Stimulated activated effector memory CD8-positive, alpha-beta T cell treated with anti-CD3 and anti-CD28 coated beads, Interleukin-12 subunit alpha, Interleukin-12 subunit beta, amount 100 ng/mL, for 72 hours (primary cell): Measurements from ENCODE around the gene ITSN1.
A peak's percentile ranks its signal among the peaks of the same experiment; 100 is the strongest.
"Not testable (repeated sequence)": the region's sequence is repeated elsewhere in the genome, so short reads cannot be mapped to it uniquely, and the experiment has no call there.

Experiments
- ATAC-seq: fragments of 150-1000 bp; cut with Tn5 transposase; 2 replicates; pipeline ENCODE4 v1.10.0; 2021
- DNase-seq, 2 donors: peaks; one replicate each; pipeline ENCODE4 v3.0.0; 2021 to 2022; ENCODE audit warnings: low spot score in 2 of 2
- H3K27ac Mint-ChIP-seq: one replicate; pipeline ENCODE4 v1.8.0; 2022; ENCODE audit warnings: mild to moderate bottlenecking, mixed read lengths
- H3K36me3 Mint-ChIP-seq: one replicate; pipeline ENCODE4 v1.8.0; 2022; ENCODE audit warnings: mild to moderate bottlenecking, mixed read lengths
- H3K4me1 Mint-ChIP-seq: one replicate; pipeline ENCODE4 v1.8.0; 2022; ENCODE audit warnings: mixed read lengths
- H3K4me3 Mint-ChIP-seq: one replicate; pipeline ENCODE4 v1.8.0; 2022; ENCODE audit warnings: mild to moderate bottlenecking, mixed read lengths
- H3K9me3 Mint-ChIP-seq: one replicate; pipeline ENCODE4 v1.8.0; 2022; ENCODE audit warnings: mixed read lengths

ITSN1 gene

GRCh38 chr21:33663241-33663640, 20.9 kb downstream of the ITSN1 start:
- ATAC-seq: no peak

DNA sequence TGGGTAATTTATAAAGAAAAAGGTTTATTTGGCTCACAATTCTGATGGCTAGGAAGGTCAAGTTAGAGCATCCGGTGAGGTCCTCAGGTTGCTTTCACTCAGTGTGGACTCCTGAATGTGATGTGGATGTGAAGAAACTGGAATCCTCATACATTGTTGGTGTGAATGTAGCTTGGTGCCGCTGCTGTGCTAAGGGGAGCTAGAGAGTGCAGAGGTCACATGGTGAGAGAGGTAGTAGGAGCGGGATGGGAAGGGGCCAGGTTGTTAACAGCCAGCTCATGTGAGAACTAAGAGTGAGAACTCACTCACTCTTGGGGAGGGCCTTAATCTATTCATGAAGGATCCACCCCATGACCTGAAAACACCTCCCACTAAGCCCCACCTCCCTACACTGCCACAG, 21.8 kb downstream of the ITSN1 start:
- Mint-ChIP-seq H3K27ac (no peak overlapping the region), H3K4me1 (no peaks in the 10 kb centered on the region)

More at GRCh38 chr21:33663241-33663640, 20.9 kb downstream of the ITSN1 start:
- H3K9me3 Mint-ChIP-seq: no peaks in the 10 kb centered on the region
- no peaks in the 10 kb centered on the region for H3K4me1 Mint-ChIP-seq
- H3K4me3 Mint-ChIP-seq: no peak overlapping the region
- no peak for DNase-seq
- H3K36me3 Mint-ChIP-seq: no peaks in the 10 kb centered on the region
- H3K27ac Mint-ChIP-seq: no peak overlapping the region

GRCh38 chr21:33666153-33666552, 23.9 kb downstream of the ITSN1 start:
- Mint-ChIP-seq H3K4me3 (no peak overlapping the region), H3K27ac (no peak overlapping the region), H3K9me3 (no peaks in the 10 kb centered on the region), H3K36me3 (no peaks in the 10 kb centered on the region), H3K4me1 (no peaks in the 10 kb centered on the region)
- ATAC-seq: no peak
- DNase-seq: no peak

More for the DNA sequence above, 21.8 kb downstream of the ITSN1 start:
- no peak for DNase-seq
- no peaks in the 10 kb centered on the region for H3K36me3 Mint-ChIP-seq
- no peak overlapping the region for H3K4me3 Mint-ChIP-seq
- no peak for ATAC-seq
- no peaks in the 10 kb centered on the region for H3K9me3 Mint-ChIP-seq

DNA sequence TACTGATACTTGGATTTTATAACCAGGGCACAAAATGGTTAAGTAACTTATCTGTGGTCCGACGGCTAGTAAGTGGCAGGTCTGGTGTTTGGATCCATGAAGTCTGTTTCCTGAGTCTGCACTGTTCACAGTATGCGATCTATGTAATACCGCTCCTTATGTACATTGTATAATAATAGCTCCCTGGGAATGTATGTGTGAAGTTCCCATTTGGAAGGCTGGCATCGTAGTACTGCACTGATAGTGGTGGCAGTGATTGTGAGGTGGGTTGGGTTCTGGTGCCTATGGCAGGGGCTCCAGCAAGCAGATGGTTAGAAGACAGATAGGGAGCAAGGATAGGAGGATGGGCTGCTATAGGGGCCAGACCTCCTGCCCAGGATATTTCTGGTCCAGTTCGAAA, 25.3 kb downstream of the ITSN1 start:
- Mint-ChIP-seq H3K9me3 (no peaks in the 10 kb centered on the region), H3K27ac (no peak overlapping the region), H3K36me3 (no peaks in the 10 kb centered on the region), H3K4me3 (no peak overlapping the region), H3K4me1 (no peaks in the 10 kb centered on the region)
- DNase-seq (no peak), ATAC-seq (no peak)

GRCh38 chr21:33668180-33668579, 25.9 kb downstream of the ITSN1 start:
- Mint-ChIP-seq H3K4me3 (no peak overlapping the region), H3K27ac (no peak overlapping the region), H3K36me3 (no peaks in the 10 kb centered on the region), H3K4me1 (no peaks in the 10 kb centered on the region), H3K9me3 (no peaks in the 10 kb centered on the region)
- no peak for ATAC-seq
- DNase-seq: no peak

DNA sequence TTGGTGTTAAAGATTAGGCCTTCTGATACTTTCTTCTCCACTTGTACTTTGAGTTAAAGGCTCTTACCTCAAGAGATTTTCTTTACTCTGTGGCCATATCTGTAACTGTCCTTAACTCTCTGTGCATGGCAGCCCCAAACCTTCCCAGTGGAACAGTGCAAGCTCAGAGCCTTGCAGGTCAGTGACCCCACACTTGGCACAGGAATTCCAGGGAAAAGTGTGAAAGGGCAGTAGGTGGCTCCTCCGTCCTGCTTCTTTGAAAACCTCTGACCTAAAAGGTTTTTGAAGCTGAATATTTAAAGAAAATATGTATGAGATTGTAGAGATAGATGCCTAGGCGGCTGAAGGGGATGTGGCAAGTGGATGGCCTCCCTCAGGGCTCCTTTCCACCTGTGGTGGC, 26.3 kb downstream of the ITSN1 start:
- Mint-ChIP-seq H3K4me1 (no peaks in the 10 kb centered on the region), H3K9me3 (no peaks in the 10 kb centered on the region), H3K4me3 (no peak overlapping the region), H3K36me3 (no peaks in the 10 kb centered on the region), H3K27ac (no peak overlapping the region)
- DNase-seq (no peak), ATAC-seq (no peak)

GRCh38 chr21:33670076-33670978, 28.0 kb downstream of the ITSN1 start:
- H3K4me3 Mint-ChIP-seq: no peak overlapping the region
- no peaks in the 10 kb centered on the region for H3K36me3 Mint-ChIP-seq
- ATAC-seq (no peak), DNase-seq (no peak)
- H3K4me1 Mint-ChIP-seq: no peaks in the 10 kb centered on the region
- no peak overlapping the region for H3K27ac Mint-ChIP-seq
- no peaks in the 10 kb centered on the region for H3K9me3 Mint-ChIP-seq

DNA sequence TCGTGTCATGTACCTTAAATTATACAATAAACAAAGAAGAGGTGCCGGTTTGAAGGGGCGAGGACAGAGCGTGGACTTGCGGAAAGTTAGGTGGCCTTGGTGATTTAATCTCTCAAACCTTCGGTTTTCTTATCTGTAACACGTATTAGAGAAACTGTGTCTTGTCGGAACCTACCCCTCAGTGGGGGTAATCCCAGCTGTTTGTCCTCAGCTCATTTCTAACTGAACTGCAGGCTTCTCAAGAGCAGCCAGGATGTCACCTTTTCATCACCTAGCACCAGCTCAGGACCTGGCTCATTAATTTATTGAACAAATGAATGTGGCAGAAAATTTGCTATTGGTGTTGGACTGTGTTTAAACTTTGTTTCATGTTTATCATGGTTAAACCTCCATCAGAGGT, 31.2 kb downstream of the ITSN1 start:
- no peak overlapping the region for H3K4me3 Mint-ChIP-seq
- no peaks in the 10 kb centered on the region for H3K4me1 Mint-ChIP-seq
- no peak for ATAC-seq
- no peaks in the 10 kb centered on the region for H3K9me3 Mint-ChIP-seq
- DNase-seq: no peak
- H3K27ac Mint-ChIP-seq: no peak overlapping the region
- H3K36me3 Mint-ChIP-seq: no peaks in the 10 kb centered on the region

DNA sequence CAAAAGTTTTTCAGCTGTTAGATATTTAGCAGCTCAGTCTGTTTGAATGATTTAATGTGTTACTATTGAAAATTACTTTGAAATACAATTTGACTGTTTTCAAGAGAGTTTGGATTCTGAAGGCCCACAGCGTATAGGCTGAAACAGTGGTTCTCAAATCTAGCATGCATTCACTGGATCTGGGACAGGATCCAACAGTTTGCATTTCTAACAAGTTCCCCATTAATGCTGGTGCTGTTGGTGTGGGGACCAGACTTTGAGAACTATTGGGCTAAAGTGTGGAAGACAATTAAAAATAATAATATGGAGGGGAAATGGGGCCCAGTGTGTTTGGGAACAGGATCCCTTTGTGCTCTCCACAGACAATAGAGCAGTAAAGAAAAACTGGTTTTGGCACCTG, 31.9 kb downstream of the ITSN1 start:
- DNase-seq (no peak), ATAC-seq (no peak)
- H3K4me1 Mint-ChIP-seq: no peaks in the 10 kb centered on the region
- H3K9me3 Mint-ChIP-seq: no peaks in the 10 kb centered on the region
- H3K36me3 Mint-ChIP-seq: no peaks in the 10 kb centered on the region
- H3K4me3 Mint-ChIP-seq: no peak overlapping the region
- H3K27ac Mint-ChIP-seq: no peak overlapping the region

- not testable (repeated sequence) for H3K9me3 Mint-ChIP-seq, H3K4me1 Mint-ChIP-seq, ATAC-seq, H3K4me3 Mint-ChIP-seq, DNase-seq, H3K27ac Mint-ChIP-seq, H3K36me3 Mint-ChIP-seq
Measured at GRCh38 chr21:33676666-33677065, 34.4 kb downstream of the ITSN1 start.

DNA sequence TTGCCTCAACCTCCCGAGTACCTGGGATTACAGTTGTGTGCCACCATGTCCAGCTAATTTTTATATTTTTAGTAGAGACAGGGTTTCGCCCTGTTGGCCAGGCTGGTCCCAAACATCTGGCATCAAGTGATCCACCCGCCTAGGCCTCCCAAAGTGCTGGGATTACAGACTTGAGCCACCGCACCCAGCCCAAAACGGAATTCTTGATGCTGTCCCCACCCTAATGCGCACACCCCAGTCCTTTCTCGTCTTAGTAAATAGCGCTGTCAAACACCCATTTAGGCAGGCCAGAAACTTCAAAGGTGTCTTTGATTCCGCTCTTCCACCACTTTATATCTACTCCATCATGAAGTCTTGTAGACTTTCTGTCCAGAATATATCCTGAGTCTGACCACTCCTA, 35.1 kb downstream of the ITSN1 start:
- H3K4me3 Mint-ChIP-seq: no peak overlapping the region

DNA sequence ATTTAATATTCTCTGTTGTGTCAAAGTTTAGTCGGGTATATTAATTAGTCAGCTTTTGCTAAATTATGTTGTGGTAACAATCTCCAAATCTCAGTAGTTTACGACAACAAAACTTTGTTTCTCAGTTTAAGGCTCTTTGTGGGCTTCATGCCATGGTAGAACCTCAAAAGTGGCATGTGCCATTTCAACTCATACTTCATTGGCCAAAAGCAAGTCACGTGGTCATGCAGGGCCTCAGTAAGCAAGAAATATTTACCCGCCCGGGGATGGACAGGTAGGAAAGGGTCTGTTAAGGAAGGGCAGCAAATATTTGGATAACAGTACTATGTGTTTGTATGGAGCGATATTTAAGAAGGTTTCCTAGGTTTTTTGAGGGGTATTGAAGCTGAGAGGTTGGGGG, 38.6 kb downstream of the ITSN1 start:
- Mint-ChIP-seq H3K4me1 (no peaks in the 10 kb centered on the region), H3K9me3 (no peaks in the 10 kb centered on the region), H3K27ac (no peak overlapping the region), H3K36me3 (no peaks in the 10 kb centered on the region), H3K4me3 (no peak overlapping the region)
- DNase-seq: peak in 1 of 2 donors; percentile 39
- no peak for ATAC-seq

More for the DNA sequence above, 35.1 kb downstream of the ITSN1 start:
- no peaks in the 10 kb centered on the region for H3K4me1 Mint-ChIP-seq
- H3K27ac Mint-ChIP-seq: no peak overlapping the region
- DNase-seq (no peak), ATAC-seq (no peak)
- H3K9me3 Mint-ChIP-seq: no peaks in the 10 kb centered on the region
- H3K36me3 Mint-ChIP-seq: no peaks in the 10 kb centered on the region

- Mint-ChIP-seq H3K4me1 (no peaks in the 10 kb centered on the region), H3K9me3 (no peaks in the 10 kb centered on the region), H3K4me3 (no peak overlapping the region), H3K36me3 (no peaks in the 10 kb centered on the region), H3K27ac (no peak overlapping the region)
- DNase-seq: no peak
- no peak for ATAC-seq
Measured at GRCh38 chr21:33682992-33683627, 40.8 kb downstream of the ITSN1 start.

GRCh38 chr21:33684068-33684467, 41.8 kb downstream of the ITSN1 start:
- ATAC-seq (no peak), DNase-seq (no peak)
- Mint-ChIP-seq H3K4me3 (no peak overlapping the region), H3K36me3 (no peaks in the 10 kb centered on the region), H3K4me1 (no peaks in the 10 kb centered on the region), H3K27ac (no peak overlapping the region), H3K9me3 (no peaks in the 10 kb centered on the region)

DNA sequence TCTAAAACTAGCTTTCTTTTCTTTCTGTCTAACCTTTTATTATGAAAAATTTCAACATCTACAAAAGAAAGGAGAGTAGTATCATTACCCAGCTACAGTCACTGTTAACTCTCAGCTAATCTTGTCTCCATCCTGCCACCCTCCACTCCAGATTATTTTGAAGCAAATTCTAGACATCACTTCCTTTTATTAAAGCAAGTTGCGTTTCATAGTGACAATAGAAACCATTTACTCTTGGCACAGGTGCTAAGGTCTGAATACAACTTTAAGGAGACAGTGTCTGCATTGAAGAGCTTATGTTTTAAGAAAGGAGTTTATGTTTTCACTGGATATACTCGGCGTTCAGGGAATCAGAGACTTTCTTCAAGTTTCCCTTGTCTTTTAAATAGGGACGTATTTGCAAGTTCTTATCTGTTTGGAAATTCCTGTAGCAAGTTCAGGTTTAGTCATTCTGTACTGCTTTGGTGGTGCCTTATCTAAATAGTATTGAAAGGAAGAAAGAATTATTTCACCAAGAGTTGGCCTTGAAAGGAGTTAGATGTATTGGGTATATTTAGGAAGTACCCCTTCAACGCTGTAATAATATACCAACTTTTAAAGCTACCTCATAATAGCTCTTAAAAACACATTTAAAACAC, 42.7 kb downstream of the ITSN1 start:
- DNase-seq (no peak), ATAC-seq (no peak)
- Mint-ChIP-seq H3K9me3 (no peaks in the 10 kb centered on the region), H3K4me1 (no peaks in the 10 kb centered on the region), H3K4me3 (no peak overlapping the region), H3K27ac (no peak overlapping the region), H3K36me3 (no peaks in the 10 kb centered on the region)
